Mesenchymal stem cell (in vitro differentiated cells and primary cell): Measurements from ENCODE around the gene SERINC5.

Experiments
- DNase-seq: peaks from one replicate; pipeline ENCODE4 v3.0.0-alpha.2; 2013
- H2AFZ ChIP-seq: one replicate; pipeline ENCODE4 v1.6.1; 2013; ENCODE audit warnings: low read depth, mild to moderate bottlenecking, control low read depth, inconsistent platforms, low read length, moderate library complexity
- H2AK5ac ChIP-seq: 2 replicates; pipeline ENCODE4 v1.6.1; 2013; ENCODE audit warnings: low read length, moderate library complexity, mild to moderate bottlenecking, inconsistent platforms; ENCODE audit not compliant: severe bottlenecking
- H2BK120ac ChIP-seq: one replicate; pipeline ENCODE4 v1.6.1; 2013; ENCODE audit warnings: low read depth, mild to moderate bottlenecking, inconsistent platforms, low read length, moderate library complexity
- H2BK12ac ChIP-seq, 2 experiments: one replicate each; pipeline ENCODE4 v1.6.1; 2013; ENCODE audit warnings: inconsistent platforms in 2 of 2, low read length in 2 of 2, mild to moderate bottlenecking in 2 of 2, moderate library complexity in 2 of 2, control low read depth in 1 of 2
- H2BK15ac ChIP-seq: one replicate; pipeline ENCODE4 v1.6.1; 2013; ENCODE audit warnings: mild to moderate bottlenecking, low read depth, inconsistent platforms; ENCODE audit not compliant: poor library complexity, severe bottlenecking
- H2BK5ac ChIP-seq: 2 replicates; pipeline ENCODE4 v1.6.1; 2013; ENCODE audit warnings: low read depth, mild to moderate bottlenecking, low read length, control low read depth, inconsistent platforms; ENCODE audit not compliant: poor library complexity, severe bottlenecking
- H3K14ac ChIP-seq, 2 experiments: one replicate each; pipeline ENCODE4 v1.6.1; 2013; ENCODE audit warnings: inconsistent platforms in 2 of 2, low read length in 2 of 2, control low read depth in 1 of 2, mild to moderate bottlenecking in 1 of 2, moderate library complexity in 1 of 2
- H3K18ac ChIP-seq, 2 experiments: one replicate each; pipeline ENCODE4 v1.6.1; 2013; ENCODE audit warnings: inconsistent platforms in 2 of 2, low read length in 2 of 2, control low read depth in 1 of 2, low read depth in 1 of 2, mild to moderate bottlenecking in 1 of 2
- H3K23ac ChIP-seq, 2 experiments: one replicate each; pipeline ENCODE4 v1.6.1; 2013; ENCODE audit warnings: inconsistent platforms in 2 of 2, low read length in 2 of 2, mild to moderate bottlenecking in 2 of 2, moderate library complexity in 2 of 2, control low read depth in 1 of 2
- H3K27ac ChIP-seq: 2 replicates; pipeline ENCODE4 v1.5.1; 2013; ENCODE audit warnings: mild to moderate bottlenecking, moderate library complexity, low read length, control low read depth, inconsistent platforms; ENCODE audit not compliant: poor library complexity, severe bottlenecking
- H3K27me3 ChIP-seq, 2 experiments: 2 replicates each; pipeline versions ENCODE4 v1.6.1 to v1.7.0; 2013; ENCODE audit warnings: low read length in 2 of 2, mild to moderate bottlenecking in 2 of 2, moderate library complexity in 2 of 2, control low read depth in 1 of 2, inconsistent platforms in 1 of 2; ENCODE audit not compliant: control insufficient read depth in 1 of 2, insufficient read depth in 1 of 2
- H3K36me3 ChIP-seq, 2 experiments: 2 replicates each; pipeline versions ENCODE4 v1.6.1 to v1.7.0; 2013; ENCODE audit warnings: low read length in 2 of 2, control low read depth in 1 of 2, inconsistent platforms in 1 of 2, low read depth in 1 of 2, mild to moderate bottlenecking in 1 of 2; ENCODE audit not compliant: insufficient read depth in 2 of 2, control insufficient read depth in 1 of 2
- H3K4ac ChIP-seq, 2 experiments: one replicate each; pipeline ENCODE4 v1.6.1; 2013; ENCODE audit warnings: inconsistent platforms in 2 of 2, low read length in 2 of 2, mild to moderate bottlenecking in 2 of 2, moderate library complexity in 2 of 2, control low read depth in 1 of 2, low read depth in 1 of 2
- H3K4me1 ChIP-seq: 2 replicates; pipeline ENCODE4 v1.6.1; 2013; ENCODE audit warnings: low read depth, low read length, control low read depth; ENCODE audit not compliant: control insufficient read depth, insufficient read depth
- H3K4me2 ChIP-seq: 2 replicates; pipeline ENCODE4 v1.6.1; 2013; ENCODE audit warnings: low read length, mild to moderate bottlenecking, inconsistent platforms; ENCODE audit not compliant: poor library complexity, severe bottlenecking
- H3K4me3 ChIP-seq, 2 experiments: 2 replicates each; pipeline versions ENCODE4 v1.5.1 to v1.7.0; 2013; ENCODE audit warnings: low read length in 2 of 2, mild to moderate bottlenecking in 2 of 2, control low read depth in 1 of 2, low read depth in 1 of 2; ENCODE audit not compliant: insufficient read depth in 1 of 2
- H3K79me1 ChIP-seq: replicated peaks from 2 replicates; pipeline ENCODE4 v1.6.1; 2013; ENCODE audit warnings: mild to moderate bottlenecking, control low read depth, low read length, inconsistent platforms; ENCODE audit not compliant: poor library complexity, severe bottlenecking
- H3K9ac ChIP-seq: 2 replicates; pipeline ENCODE4 v1.7.0; 2013; ENCODE audit warnings: mild to moderate bottlenecking, low read length, moderate library complexity
- H3K9me3 ChIP-seq: 2 replicates; pipeline ENCODE4 v1.7.0; 2013; ENCODE audit warnings: mild to moderate bottlenecking, low read length; ENCODE audit not compliant: control insufficient read depth
- H4K8ac ChIP-seq: one replicate; pipeline ENCODE4 v1.6.1; 2013; ENCODE audit warnings: inconsistent platforms, mild to moderate bottlenecking, low read length, moderate library complexity
- H4K91ac ChIP-seq: one replicate; pipeline ENCODE4 v1.6.1; 2013; ENCODE audit warnings: mild to moderate bottlenecking, low read length, inconsistent platforms
- WGBS: methylation state at CpG from one replicate; pipeline ENCODE4 v1.1.7; 2013; ENCODE audit warnings: mixed read lengths; 5-methylcytosine and 5-hydroxymethylcytosine counted together

SERINC5 gene

DNA sequence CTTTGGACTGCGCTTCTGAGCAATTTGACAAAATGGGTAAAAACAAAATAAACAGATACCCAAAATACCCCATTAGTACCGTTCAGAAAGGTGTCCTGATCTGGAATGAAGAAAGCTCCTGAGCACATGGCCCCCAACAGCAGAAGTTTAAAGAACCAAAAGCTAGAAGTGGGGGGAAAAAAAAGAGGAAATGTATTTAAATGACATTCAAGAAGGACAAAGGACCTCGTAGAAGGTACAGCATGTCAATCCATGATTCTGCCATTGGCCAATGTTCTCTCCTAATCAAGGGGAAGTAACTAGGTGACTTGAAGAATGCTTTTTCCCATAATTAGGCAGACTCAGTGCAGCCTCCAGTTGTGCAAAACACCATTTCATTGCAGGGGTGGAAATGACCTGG lies 78.6 kb downstream of the SERINC5 start:
- Histone ChIP-seq H3K4ac (no peak overlapping the region), H3K18ac (no peak overlapping the region), H3K9me3 (no peaks in the 10 kb centered on the region), H2BK15ac (no peak overlapping the region), H3K36me3 (peaks cover 0 to 27% of the 10 kb centered on the region in 2 experiments), H3K4me1 (no peaks in the 10 kb centered on the region), H2BK12ac (no peak overlapping the region), H3K14ac (no peak overlapping the region), H3K23ac (no peak overlapping the region), H3K4me3 (no peak overlapping the region), H3K9ac (no peak overlapping the region), H2BK120ac (no peak overlapping the region), H3K4me2 (no peak overlapping the region), H2AK5ac (no peak overlapping the region), H2AFZ (no peak overlapping the region), H4K8ac (no peak overlapping the region), H2BK5ac (no peak overlapping the region), H3K79me1 (peaks cover 4% of the 10 kb centered on the region), H3K27ac (no peak overlapping the region), H4K91ac (no peak overlapping the region), H3K27me3 (no peaks in the 10 kb centered on the region)
- no peak for DNase-seq
- WGBS = 98% methylated on average over 3 of the region's 3 CpGs

DNA sequence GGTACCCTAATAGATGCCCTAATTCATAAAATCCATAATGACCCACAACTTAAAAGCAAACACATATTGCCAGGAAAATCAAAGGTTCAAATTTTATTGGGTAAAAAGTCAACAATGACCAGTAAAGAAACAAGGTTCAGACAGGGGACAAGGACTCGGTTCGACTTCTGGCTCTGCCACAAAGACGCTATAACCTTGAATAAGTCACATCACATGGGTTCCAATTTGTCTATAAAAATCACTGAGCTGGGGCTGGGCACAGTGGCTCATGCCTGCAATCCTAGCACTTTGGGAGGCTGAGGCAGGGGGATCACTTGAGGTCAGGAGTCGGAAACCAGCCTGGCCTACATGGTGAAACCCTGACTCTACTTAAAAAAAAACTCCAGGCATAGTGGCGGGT lies 80.5 kb downstream of the SERINC5 start:
- no peak overlapping the region for H3K18ac ChIP-seq
- H3K14ac ChIP-seq = no peak overlapping the region
- H3K4ac ChIP-seq = no peak overlapping the region
- no peak overlapping the region for H2AK5ac ChIP-seq
- H2BK15ac ChIP-seq = no peak overlapping the region
- H2BK12ac ChIP-seq = no peak overlapping the region
- H3K27me3 ChIP-seq = no peaks in the 10 kb centered on the region
- peaks cover 0 to 27% of the 10 kb centered on the region in 2 experiments for H3K36me3 ChIP-seq
- H3K23ac ChIP-seq = no peak overlapping the region
- DNase-seq = no peak
- H3K9me3 ChIP-seq = no peaks in the 10 kb centered on the region
- H3K27ac ChIP-seq = no peak overlapping the region
- H4K8ac ChIP-seq = no peak overlapping the region
- no peak overlapping the region for H2BK120ac ChIP-seq
- H2AFZ ChIP-seq = no peak overlapping the region
- H3K9ac ChIP-seq = no peak overlapping the region
- H4K91ac ChIP-seq = no peak overlapping the region
- H2BK5ac ChIP-seq = no peak overlapping the region
- WGBS = 96% methylated on average over 5 of the region's 5 CpGs
- no peaks in the 10 kb centered on the region for H3K4me1 ChIP-seq
- H3K4me2 ChIP-seq = no peak overlapping the region
- H3K4me3 ChIP-seq = no peak overlapping the region
- no peaks in the 10 kb centered on the region for H3K79me1 ChIP-seq

- Histone ChIP-seq H2BK5ac (no peak overlapping the region), H3K36me3 (peaks cover 0 to 27% of the 10 kb centered on the region in 2 experiments), H3K4ac (no peak overlapping the region), H3K9ac (no peak overlapping the region), H3K4me3 (no peak overlapping the region), H2BK15ac (no peak overlapping the region), H3K79me1 (no peaks in the 10 kb centered on the region), H3K18ac (no peak overlapping the region), H3K27ac (no peak overlapping the region), H3K14ac (no peak overlapping the region), H4K91ac (no peak overlapping the region), H4K8ac (no peak overlapping the region), H3K4me1 (no peaks in the 10 kb centered on the region), H3K4me2 (no peak overlapping the region), H2AFZ (no peak overlapping the region), H3K9me3 (no peaks in the 10 kb centered on the region), H3K23ac (no peak overlapping the region), H2AK5ac (no peak overlapping the region), H2BK120ac (no peak overlapping the region), H2BK12ac (no peak overlapping the region), H3K27me3 (no peaks in the 10 kb centered on the region)
- DNase-seq = no peak
- 97% methylated on average over 4 of the region's 5 CpGs for WGBS
These were observed 81.1 kb downstream of the SERINC5 start for GRCh38 chr5:80174790-80175189.

- Histone ChIP-seq H3K27me3 (no peaks in the 10 kb centered on the region), H3K14ac (peak overlapping the region in 1 of 2 experiments; percentile 58), H4K91ac (no peak overlapping the region), H2AK5ac (no peak overlapping the region), H3K4ac (no peak overlapping the region), H2BK120ac (no peak overlapping the region), H3K4me3 (no peak overlapping the region), H3K18ac (no peak overlapping the region), H3K9ac (peak overlapping the region; percentile 40), H3K4me2 (no peak overlapping the region), H3K36me3 (peaks cover 0 to 34% of the 10 kb centered on the region in 2 experiments), H3K4me1 (no peaks in the 10 kb centered on the region), H3K9me3 (no peaks in the 10 kb centered on the region), H3K23ac (no peak overlapping the region), H2BK5ac (no peak overlapping the region), H2AFZ (no peak overlapping the region), H3K27ac (no peak overlapping the region), H3K79me1 (no peaks in the 10 kb centered on the region), H2BK15ac (no peak overlapping the region), H2BK12ac (no peak overlapping the region), H4K8ac (no peak overlapping the region)
- no peak for DNase-seq
- 99% methylated on average over 8 of the region's 9 CpGs for WGBS
These were observed 83.7 kb downstream of the SERINC5 start for GRCh38 chr5:80172067-80172695.
